Right hindlimb (tissue), 1 donor: ENCODE results near the gene ARHGAP1.
"Not testable (repeated sequence)": the region's sequence is repeated elsewhere in the genome, so short reads cannot be mapped to it uniquely, and the experiment has no call there.

Source experiments
- DNase-seq: peaks from one replicate; pipeline ENCODE4 v3.0.0-alpha.2; 2018

Gene ARHGAP1

GRCh38 chr11:46670521-46670920, 29.9 kb downstream of the ARHGAP1 start:
- DNase-seq: not testable (repeated sequence)

- DNase-seq: no peak
Observed at GRCh38 chr11:46669711-46670139, 30.7 kb downstream of the ARHGAP1 start.

- no peak for DNase-seq
Observed at GRCh38 chr11:46668480-46669085, 31.8 kb downstream of the ARHGAP1 start.

- DNase-seq: peak; percentile 31
Observed at GRCh38 chr11:46667043-46667481, 33.4 kb downstream of the ARHGAP1 start.

GRCh38 chr11:46666516-46666915, 33.9 kb downstream of the ARHGAP1 start:
- peak; percentile 40 for DNase-seq

- DNase-seq: no peak
Observed at GRCh38 chr11:46665356-46665755, 35.1 kb downstream of the ARHGAP1 start.

GRCh38 chr11:46664612-46665011, 35.8 kb downstream of the ARHGAP1 start:
- no peak for DNase-seq

- no peak for DNase-seq
Observed at GRCh38 chr11:46663277-46663940, 37.0 kb downstream of the ARHGAP1 start.

- no peak for DNase-seq
Observed at GRCh38 chr11:46662366-46662765, 38.1 kb downstream of the ARHGAP1 start.

- DNase-seq: no peak
Observed at GRCh38 chr11:46661836-46662235, 38.6 kb downstream of the ARHGAP1 start.

GRCh38 chr11:46659908-46660307, 40.5 kb downstream of the ARHGAP1 start:
- no peak for DNase-seq

GRCh38 chr11:46658259-46658658, 42.2 kb downstream of the ARHGAP1 start:
- no peak for DNase-seq

- DNase-seq: no peak
Observed at GRCh38 chr11:46657186-46657585, 43.2 kb downstream of the ARHGAP1 start.

GRCh38 chr11:46655631-46656030, 44.8 kb downstream of the ARHGAP1 start:
- no peak for DNase-seq

- peak; percentile 40 for DNase-seq
Observed at GRCh38 chr11:46649180-46649738, 51.2 kb downstream of the ARHGAP1 start.

GRCh38 chr11:46643986-46644385, 56.4 kb downstream of the ARHGAP1 start:
- no peak for DNase-seq

GRCh38 chr11:46643531-46643930, 56.9 kb downstream of the ARHGAP1 start:
- no peak for DNase-seq

GRCh38 chr11:46642627-46643335, 57.6 kb downstream of the ARHGAP1 start:
- DNase-seq: no peak

- DNase-seq: no peak
Observed at GRCh38 chr11:46641639-46642038, 58.8 kb downstream of the ARHGAP1 start.

- no peak for DNase-seq
Observed at GRCh38 chr11:46640036-46640788, 60.2 kb downstream of the ARHGAP1 start.

GRCh38 chr11:46639197-46639839, 61.1 kb downstream of the ARHGAP1 start:
- DNase-seq: no peak

GRCh38 chr11:46637546-46637945, 62.9 kb downstream of the ARHGAP1 start:
- DNase-seq: no peak
